ENCODE results near the gene TP53BP1.

TP53BP1 gene

GRCh38 chr15:43484455-43484854, 8.5 kb downstream of the TP53BP1 start:
- no peak for DNase-seq

- DNase-seq, result no peak
Observed at GRCh38 chr15:43483297-43484128, 9.4 kb downstream of the TP53BP1 start.

DNA sequence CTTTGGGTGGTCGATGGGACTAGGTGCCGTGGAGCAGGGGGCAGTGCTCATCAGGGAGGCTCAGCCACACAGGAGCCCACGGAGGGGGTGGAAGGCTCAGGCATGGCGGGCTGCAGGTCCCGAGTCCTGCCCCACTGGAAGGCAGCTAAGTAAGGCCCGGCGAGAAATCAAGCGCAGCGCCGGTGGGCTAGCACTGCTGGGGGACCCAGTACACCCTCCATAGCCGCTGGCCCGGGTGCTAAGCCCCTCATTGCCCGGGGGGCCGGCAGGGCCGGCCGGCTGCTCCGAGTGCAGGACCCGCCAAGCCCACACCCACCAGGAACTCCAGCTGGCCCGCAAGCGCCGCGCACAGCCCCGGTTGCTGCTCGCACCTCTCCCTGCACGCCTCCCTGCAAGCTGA, 19.1 kb downstream of the TP53BP1 start:
- DNase-seq, result no peak

- DNase-seq, result no peak
Observed at GRCh38 chr15:43471975-43472374, 21.0 kb downstream of the TP53BP1 start.

DNA sequence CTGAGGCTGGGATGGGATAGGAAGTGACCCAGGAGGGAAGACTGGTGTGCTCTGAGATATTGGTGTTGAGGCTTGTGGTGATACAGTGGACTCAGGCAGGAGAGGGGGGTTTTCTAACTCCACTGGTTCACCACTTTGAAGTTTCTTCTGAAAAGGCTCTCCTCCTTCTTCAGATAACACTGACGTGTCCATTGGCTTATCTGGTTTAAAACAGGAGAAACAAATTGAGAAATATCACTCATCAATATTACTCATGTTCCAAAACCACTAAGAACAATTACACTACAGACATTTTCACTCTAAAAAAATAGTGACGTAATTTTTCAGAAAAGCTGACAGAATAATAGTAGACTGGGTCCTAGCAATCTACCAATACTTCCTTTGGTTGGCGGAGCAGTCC, 23.1 kb downstream of the TP53BP1 start:
- DNase-seq, result no peak

- DNase-seq, result no peak
Observed at GRCh38 chr15:43465100-43465499, 27.9 kb downstream of the TP53BP1 start.

GRCh38 chr15:43463998-43464397, 29.0 kb downstream of the TP53BP1 start:
- DNase-seq, result no peak

GRCh38 chr15:43463507-43463906, 29.4 kb downstream of the TP53BP1 start:
- no peak for DNase-seq

DNA sequence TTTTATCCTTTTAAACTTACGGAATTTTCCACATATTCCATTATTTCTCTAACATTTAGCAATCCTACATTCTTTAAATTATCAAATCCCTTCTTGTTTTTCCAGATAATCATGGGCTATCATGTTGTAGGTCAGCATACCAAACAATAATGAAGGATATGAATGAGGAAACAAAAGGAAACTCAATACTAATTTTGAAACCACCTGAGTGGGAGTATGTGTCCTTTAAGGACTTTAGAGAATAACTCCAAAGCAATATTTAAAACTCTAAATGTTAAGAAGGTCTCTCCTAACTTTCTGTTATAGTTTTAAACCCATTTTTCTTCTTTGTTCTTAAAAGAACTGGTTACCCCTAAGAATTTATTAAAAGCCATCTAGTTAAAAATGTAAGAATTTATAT, 43.0 kb downstream of the TP53BP1 start:
- no peak for DNase-seq

- DNase-seq, result no peak
Observed at GRCh38 chr15:43446344-43446743, 46.6 kb downstream of the TP53BP1 start.

- no peak for DNase-seq
Observed at GRCh38 chr15:43441316-43441715, 51.6 kb downstream of the TP53BP1 start.

DNA sequence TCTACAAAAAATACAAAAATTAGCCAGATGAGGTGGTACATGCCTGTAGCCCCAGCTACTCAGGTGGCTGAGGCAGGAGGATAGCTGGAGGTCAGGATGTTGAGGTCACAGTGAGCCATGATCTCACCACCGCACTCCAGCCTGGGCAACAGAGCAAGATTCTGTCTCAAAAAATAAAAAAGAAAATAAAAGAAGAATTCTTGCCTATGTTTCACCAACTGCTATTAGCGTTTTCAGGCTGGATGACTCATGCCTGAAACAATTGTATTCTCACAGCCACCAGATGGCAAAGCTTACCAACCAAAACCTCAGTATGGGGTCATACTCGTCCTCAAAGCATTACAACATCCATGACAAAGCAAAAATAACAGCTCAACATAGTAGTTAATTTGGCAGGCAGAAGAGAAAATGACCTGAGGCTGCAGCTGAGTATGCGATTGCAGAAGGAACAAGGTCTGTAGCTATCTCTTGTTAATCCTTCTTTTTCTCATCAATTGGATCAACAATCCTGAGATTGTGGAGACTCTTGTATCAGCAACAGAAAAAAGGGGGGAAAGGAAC, 52.2 kb downstream of the TP53BP1 start:
- no peak for DNase-seq

DNA sequence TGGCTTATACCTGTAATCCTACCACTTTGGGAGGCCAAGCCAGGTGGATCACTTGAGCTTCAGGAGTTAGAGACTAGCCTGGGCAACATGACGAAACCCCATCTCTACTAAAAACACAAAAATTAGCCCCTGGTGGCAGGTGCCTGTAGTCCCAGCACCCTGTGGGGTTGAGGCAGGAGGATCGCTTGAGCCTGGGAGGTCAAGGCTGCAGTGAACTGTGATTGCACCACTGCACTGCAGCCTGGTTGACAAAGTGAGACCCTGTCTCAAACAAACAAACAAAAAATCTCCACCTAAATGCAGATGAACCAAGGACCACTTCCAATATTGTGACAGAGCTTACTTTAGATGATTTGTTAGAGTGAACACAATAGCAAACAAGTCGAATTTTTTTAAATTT, 53.7 kb downstream of the TP53BP1 start:
- no peak for DNase-seq

- DNase-seq, result no peak
Observed at GRCh38 chr15:43436395-43436794, 56.6 kb downstream of the TP53BP1 start.

DNA sequence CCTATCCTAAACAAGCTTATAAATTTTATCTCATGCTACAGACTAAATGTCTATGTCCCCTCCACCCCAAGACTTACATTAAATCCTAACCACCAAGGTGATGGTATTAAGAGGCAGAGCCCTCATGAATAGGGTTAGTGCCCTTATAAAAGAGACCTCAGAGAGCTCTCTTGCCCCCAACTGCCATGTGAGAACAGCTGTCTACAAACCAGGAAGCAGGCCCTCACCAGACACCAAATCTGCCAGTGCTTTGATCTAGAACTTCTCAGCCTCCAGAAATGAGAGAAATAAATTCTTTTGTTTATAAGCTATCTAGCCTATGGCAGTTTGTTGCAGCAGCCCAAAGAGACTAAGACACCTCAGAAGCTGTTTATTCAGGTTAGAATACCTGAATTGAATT, 58.5 kb downstream of the TP53BP1 start:
- DNase-seq, result no peak

DNA sequence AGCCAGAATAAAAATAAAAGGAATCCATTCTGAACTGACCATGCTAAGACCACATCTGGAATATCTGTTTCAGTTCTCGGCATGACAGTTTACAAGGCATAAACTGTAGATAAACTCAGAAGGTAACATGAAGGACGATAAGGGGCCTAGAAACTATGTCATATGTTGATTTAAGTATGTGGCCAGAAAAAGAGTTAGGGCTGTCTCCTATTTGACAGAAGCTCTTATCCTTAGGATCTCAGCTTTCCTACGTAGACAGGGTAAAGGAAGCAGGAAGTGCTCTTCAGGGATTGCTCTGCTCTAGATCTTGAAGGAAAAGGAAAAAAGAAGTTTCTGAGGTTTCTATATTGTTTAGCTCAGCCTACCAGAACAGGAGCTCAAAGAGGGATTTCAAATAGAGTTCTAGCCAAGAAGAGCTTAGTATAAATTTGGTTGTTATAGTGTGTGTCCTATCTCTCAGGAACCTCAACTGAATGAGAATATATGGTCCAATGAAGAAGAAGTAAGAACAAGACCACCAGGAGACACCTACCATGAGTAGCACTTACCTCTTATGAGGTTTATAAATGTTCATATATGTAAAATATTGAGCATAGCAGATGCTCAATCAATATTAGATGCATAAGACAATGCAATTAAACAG, 59.2 kb downstream of the TP53BP1 start:
- DNase-seq, result no peak

- no peak for DNase-seq
Observed at GRCh38 chr15:43433165-43433564, 59.8 kb downstream of the TP53BP1 start.

- DNase-seq, result no peak
Observed at GRCh38 chr15:43429687-43430086, 63.3 kb downstream of the TP53BP1 start.

- no peak for DNase-seq
Observed at GRCh38 chr15:43423793-43424192, 69.2 kb downstream of the TP53BP1 start.

GRCh38 chr15:43420876-43421275, 72.1 kb downstream of the TP53BP1 start:
- no peak for DNase-seq

DNA sequence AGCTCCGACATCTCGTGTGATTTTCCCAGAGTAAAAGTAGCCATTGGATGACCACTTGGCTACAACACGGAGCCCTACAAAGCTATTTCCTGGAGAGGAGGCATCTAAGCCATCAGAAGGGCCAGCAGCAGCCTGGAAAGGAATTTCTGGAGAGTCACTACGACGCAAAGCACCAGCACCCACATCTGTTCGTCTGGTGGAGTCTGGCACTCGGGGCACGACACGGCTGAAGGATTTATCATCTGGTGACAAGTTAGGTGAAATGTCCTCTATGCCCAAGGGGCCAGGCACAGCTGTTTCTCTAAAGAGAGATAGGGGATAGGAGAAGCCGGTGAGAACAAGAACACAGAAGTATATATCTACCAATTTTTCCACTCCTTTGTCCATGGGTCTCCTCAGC, 72.5 kb downstream of the TP53BP1 start:
- no peak for DNase-seq

- no peak for DNase-seq
Observed at GRCh38 chr15:43414196-43414595, 78.8 kb downstream of the TP53BP1 start.

GRCh38 chr15:43412096-43412495, 80.9 kb downstream of the TP53BP1 start:
- no peak for DNase-seq

- no peak for DNase-seq
Observed at GRCh38 chr15:43410572-43411214, 82.3 kb downstream of the TP53BP1 start.

Data from NCI-H1092 (cell line).